Calu3 (cell line): ENCODE measurements around the gene GCN1. TPM values are rescaled to one million over a fixed set of nuclear protein-coding genes. Genes with fewer than 3 reads are reported as not detected.

Experiments used
- BruUV-seq: library from RNA; stranded (reverse); fragments of 400-500 nt; replicated peaks from 2 replicates; lab custom pipeline; 2021; lab: Mats Ljungman, UMichigan
- CTCF ChIA-PET: fragments of 300-600 bp; sonication (Branson Sonifier 250); formaldehyde crosslinking; loops from one replicate; lab custom pipeline; 2022; ENCODE audit warnings: antibody characterized with exemption; lab: Charles Lee
- DNase-seq: peaks from one replicate; pipeline ENCODE4 v3.0.0; 2022
- H3K27ac Mint-ChIP-seq: one replicate; pipeline ENCODE4 v1.8.0; 2022; ENCODE audit warnings: mixed read lengths; ENCODE audit not compliant: unreplicated experiment
- H3K27me3 Mint-ChIP-seq: one replicate; pipeline ENCODE4 v1.8.0; 2022; ENCODE audit warnings: mixed read lengths; ENCODE audit not compliant: unreplicated experiment
- H3K36me3 Mint-ChIP-seq: one replicate; pipeline ENCODE4 v1.8.0; 2022; ENCODE audit warnings: mild to moderate bottlenecking, moderate library complexity, mixed read lengths; ENCODE audit not compliant: insufficient read depth, unreplicated experiment
- H3K4me1 Mint-ChIP-seq: one replicate; pipeline ENCODE4 v1.8.0; 2022; ENCODE audit warnings: mild to moderate bottlenecking, low read depth, mixed read lengths; ENCODE audit not compliant: unreplicated experiment
- H3K4me3 Mint-ChIP-seq: one replicate; pipeline ENCODE4 v1.8.0; 2022; ENCODE audit warnings: mild to moderate bottlenecking, low read depth, moderate library complexity, mixed read lengths; ENCODE audit not compliant: unreplicated experiment
- H3K9me3 Mint-ChIP-seq: one replicate; pipeline ENCODE4 v1.8.0; 2022; ENCODE audit warnings: low read depth, mixed read lengths; ENCODE audit not compliant: unreplicated experiment
- CTCF ChIP-seq: fragments of 200-600 bp; IDR thresholded peaks from one replicate; pipeline ENCODE4 v1.8.0; 2022; ENCODE audit warnings: antibody characterized with exemption; ENCODE audit not compliant: unreplicated experiment
- intact Hi-C: fragments of 100-400 bp; cut with micrococcal nuclease; formaldehyde crosslinking; loops from one replicate; pipeline ENCODE4 v1.10.0; 2022; ENCODE audit not compliant: unreplicated experiment
- total RNA-seq: library from RNA; stranded (reverse); gene quantifications from 2 replicates; pipeline ENCODE4 v1.2.3, GENCODE V29; 2022

GCN1 gene
- total RNA-seq, 1 experiment from 2014 or later: 168 TPM

GRCh38 chr12:120148011-120148410 lies 46.5 kb downstream of the GCN1 start:
- Mint-ChIP-seq H3K27ac (no peak overlapping the region), H3K36me3 (peaks cover 55% of the 10 kb centered on the region), H3K9me3 (no peaks in the 10 kb centered on the region), H3K27me3 (no peaks in the 10 kb centered on the region), H3K4me3 (no peak overlapping the region), H3K4me1 (no peaks in the 10 kb centered on the region)
- BruUV-seq: no TSS peak
- CTCF ChIA-PET: interaction anchor here (0.7 kb wide), 1 partner anchor 159 kb away, joined by 3 read pairs; the partner anchor contains the start of gene BICDL1
- intact Hi-C loops: no loop called here
- DNase-seq: no peak
- TF ChIP-seq CTCF: no peak

- Mint-ChIP-seq H3K9me3 (no peaks in the 10 kb centered on the region), H3K36me3 (peaks cover 73% of the 10 kb centered on the region), H3K4me1 (peaks cover 6% of the 10 kb centered on the region), H3K4me3 (no peak overlapping the region), H3K27ac (no peak overlapping the region), H3K27me3 (no peaks in the 10 kb centered on the region)
- CTCF ChIA-PET: no interaction called here
- intact Hi-C loops: no loop called here
- DNase-seq: no peak
- no peak for TF ChIP-seq CTCF
- BruUV-seq: no TSS peak
These were observed 49.4 kb downstream of the GCN1 start for GRCh38 chr12:120145164-120145563.

- Mint-ChIP-seq H3K27me3 (no peaks in the 10 kb centered on the region), H3K4me1 (peaks cover 6% of the 10 kb centered on the region), H3K4me3 (no peak overlapping the region), H3K27ac (no peak overlapping the region), H3K9me3 (no peaks in the 10 kb centered on the region), H3K36me3 (peaks cover 72% of the 10 kb centered on the region)
- BruUV-seq: no TSS peak
- intact Hi-C loops: no loop called here
- no peak for DNase-seq
- CTCF ChIA-PET: no interaction called here
- TF ChIP-seq CTCF: no peak
These were observed 50.3 kb downstream of the GCN1 start for GRCh38 chr12:120144215-120144614.

GRCh38 chr12:120142231-120142877 lies 52.2 kb downstream of the GCN1 start:
- Mint-ChIP-seq H3K4me3 (no peak overlapping the region), H3K9me3 (no peaks in the 10 kb centered on the region), H3K27ac (peak overlapping the region; percentile 14), H3K27me3 (no peaks in the 10 kb centered on the region), H3K36me3 (peaks cover 80% of the 10 kb centered on the region), H3K4me1 (peaks cover 6% of the 10 kb centered on the region)
- no TSS peak for BruUV-seq
- CTCF ChIA-PET: no interaction called here
- intact Hi-C loops: no loop called here
- DNase-seq: peak; percentile 21
- TF ChIP-seq CTCF: no peak
